SK-N-SH (cell line): ENCODE results near the gene ROPN1B.

Experiments used
- CHD2 ChIP-seq: fragments of 150-350 bp; IDR thresholded peaks from 2 replicates; pipeline ENCODE4 v1.6.1; 2018; ENCODE audit warnings: low read length; ENCODE audit not compliant: partially characterized antibody
- EZH2phosphoT487 ChIP-seq: fragments of 200-600 bp; sonication (generic); IDR thresholded peaks from 2 replicates; pipeline ENCODE4 v1.6.1; 2017; ENCODE audit warnings: low read depth, mixed run types, mild to moderate bottlenecking, antibody characterized with exemption, moderate library complexity, borderline replicate concordance
- RAD21 ChIP-seq: IDR thresholded peaks from 2 replicates; pipeline ENCODE4 v1.6.1; 2012; ENCODE audit warnings: mild to moderate bottlenecking, low read length
- TF ChIP-seq, protein P1 (sequence below): fragments of 200-600 bp; sonication (generic); IDR thresholded peaks from 2 replicates; pipeline ENCODE4 v1.6.1; 2017; ENCODE audit warnings: antibody characterized with exemption, mild to moderate bottlenecking, moderate library complexity

GRCh38 chr3:126025862-126026261 lies 56.9 kb downstream of the ROPN1B start:
- TF ChIP-seq EZH2phosphoT487 (no peak), RAD21 (no peak), CHD2 (no peak)
- TF ChIP-seq, protein P1, sequence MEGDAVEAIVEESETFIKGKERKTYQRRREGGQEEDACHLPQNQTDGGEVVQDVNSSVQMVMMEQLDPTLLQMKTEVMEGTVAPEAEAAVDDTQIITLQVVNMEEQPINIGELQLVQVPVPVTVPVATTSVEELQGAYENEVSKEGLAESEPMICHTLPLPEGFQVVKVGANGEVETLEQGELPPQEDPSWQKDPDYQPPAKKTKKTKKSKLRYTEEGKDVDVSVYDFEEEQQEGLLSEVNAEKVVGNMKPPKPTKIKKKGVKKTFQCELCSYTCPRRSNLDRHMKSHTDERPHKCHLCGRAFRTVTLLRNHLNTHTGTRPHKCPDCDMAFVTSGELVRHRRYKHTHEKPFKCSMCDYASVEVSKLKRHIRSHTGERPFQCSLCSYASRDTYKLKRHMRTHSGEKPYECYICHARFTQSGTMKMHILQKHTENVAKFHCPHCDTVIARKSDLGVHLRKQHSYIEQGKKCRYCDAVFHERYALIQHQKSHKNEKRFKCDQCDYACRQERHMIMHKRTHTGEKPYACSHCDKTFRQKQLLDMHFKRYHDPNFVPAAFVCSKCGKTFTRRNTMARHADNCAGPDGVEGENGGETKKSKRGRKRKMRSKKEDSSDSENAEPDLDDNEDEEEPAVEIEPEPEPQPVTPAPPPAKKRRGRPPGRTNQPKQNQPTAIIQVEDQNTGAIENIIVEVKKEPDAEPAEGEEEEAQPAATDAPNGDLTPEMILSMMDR: no peak
